HEK293T (cell line): ENCODE measurements around the gene GJB1.

Experiments
- BHLHE40 ChIP-seq: fragments of 450-650 bp; IDR thresholded peaks from 2 replicates; pipeline ENCODE4 v1.6.1; 2016; ENCODE audit warnings: mild to moderate bottlenecking, moderate library complexity, borderline replicate concordance
- CTBP1 ChIP-seq: fragments of 450-650 bp; IDR thresholded peaks from 2 replicates; pipeline ENCODE4 v1.6.1; 2016; ENCODE audit warnings: borderline replicate concordance
- ELF4 ChIP-seq: fragments of 450-650 bp; IDR thresholded peaks from 2 replicates; pipeline ENCODE4 v1.6.1; 2017; ENCODE audit warnings: antibody characterized with exemption
- FOXA1 ChIP-seq: fragments of 450-650 bp; IDR thresholded peaks from 2 replicates; pipeline ENCODE4 v1.6.1; 2016; ENCODE audit warnings: mild to moderate bottlenecking
- FOXM1 ChIP-seq: fragments of 450-650 bp; IDR thresholded peaks from 2 replicates; pipeline ENCODE4 v1.6.1; 2017; ENCODE audit warnings: mild to moderate bottlenecking, borderline replicate concordance
- HDGF ChIP-seq: fragments of 450-650 bp; IDR thresholded peaks from 2 replicates; pipeline ENCODE4 v1.6.1; 2017; ENCODE audit warnings: antibody characterized with exemption, borderline replicate concordance
- L3MBTL2 ChIP-seq: fragments of 450-650 bp; conservative IDR thresholded peaks from 2 replicates; pipeline ENCODE4 v1.6.1; 2016; ENCODE audit warnings: mild to moderate bottlenecking
- NFRKB ChIP-seq: fragments of 450-650 bp; IDR thresholded peaks from 2 replicates; pipeline ENCODE4 v1.6.1; 2016; ENCODE audit warnings: mild to moderate bottlenecking, moderate library complexity
- SUZ12 ChIP-seq: fragments of 450-650 bp; IDR thresholded peaks from 2 replicates; pipeline ENCODE4 v1.6.1; 2016; ENCODE audit warnings: mild to moderate bottlenecking
- TARDBP ChIP-seq: fragments of 450-650 bp; IDR thresholded peaks from 2 replicates; pipeline ENCODE4 v1.6.1; 2016
- ZNF384 ChIP-seq: fragments of 450-650 bp; IDR thresholded peaks from 2 replicates; pipeline ENCODE4 v1.6.1; 2016
- TF ChIP-seq, protein P1 (sequence below): fragments of 450-650 bp; IDR thresholded peaks from 2 replicates; pipeline ENCODE4 v1.6.1; 2016

DNA sequence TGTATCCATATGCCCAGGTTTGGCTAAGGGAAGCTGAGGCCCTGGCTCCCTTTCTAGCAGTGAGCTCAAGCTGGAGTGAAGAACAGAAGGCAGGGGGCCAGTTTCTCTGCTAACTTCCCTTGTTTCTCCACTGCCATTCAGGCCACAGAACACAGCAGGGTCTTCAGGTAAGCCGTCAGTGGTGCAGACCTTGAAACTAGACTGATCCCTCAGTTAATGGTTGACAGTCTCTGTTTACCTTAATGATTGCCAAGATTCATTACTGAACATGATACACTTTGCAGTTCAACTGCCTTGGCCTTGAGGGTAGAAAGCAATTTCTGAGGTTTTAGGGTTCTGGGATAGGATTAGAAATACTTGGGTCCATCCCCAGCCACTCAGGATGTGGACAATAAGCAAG is 8.9 kb upstream of the GJB1 start:
- TF ChIP-seq FOXA1 (no peak), HDGF (no peak), ELF4 (no peak), FOXM1 (no peak), TARDBP (no peak), BHLHE40 (no peak), CTBP1 (no peak), SUZ12 (no peak), ZNF384 (no peak), L3MBTL2 (no peak), NFRKB (no peak)
- TF ChIP-seq, protein P1, sequence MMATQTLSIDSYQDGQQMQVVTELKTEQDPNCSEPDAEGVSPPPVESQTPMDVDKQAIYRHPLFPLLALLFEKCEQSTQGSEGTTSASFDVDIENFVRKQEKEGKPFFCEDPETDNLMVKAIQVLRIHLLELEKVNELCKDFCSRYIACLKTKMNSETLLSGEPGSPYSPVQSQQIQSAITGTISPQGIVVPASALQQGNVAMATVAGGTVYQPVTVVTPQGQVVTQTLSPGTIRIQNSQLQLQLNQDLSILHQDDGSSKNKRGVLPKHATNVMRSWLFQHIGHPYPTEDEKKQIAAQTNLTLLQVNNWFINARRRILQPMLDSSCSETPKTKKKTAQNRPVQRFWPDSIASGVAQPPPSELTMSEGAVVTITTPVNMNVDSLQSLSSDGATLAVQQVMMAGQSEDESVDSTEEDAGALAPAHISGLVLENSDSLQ, result no peak
